HG02623 (cell line): ENCODE results near the gene TAS2R40.
"Not testable (repeated sequence)": the region's sequence is repeated elsewhere in the genome, so short reads cannot be mapped to it uniquely, and the experiment has no call there.

Experiments used
- ATAC-seq: cut with Tn5 transposase; IDR thresholded peaks from one replicate; pipeline ENCODE4 v1.9.1; 2021; ENCODE audit warnings: moderate library complexity; ENCODE audit not compliant: unreplicated experiment

TAS2R40 gene

GRCh38 chr7:143248761-143249354 lies 27.0 kb downstream of the TAS2R40 start:
- ATAC-seq, result no peak

- ATAC-seq, result no peak
Measured at GRCh38 chr7:143250199-143250598, 28.4 kb downstream of the TAS2R40 start.

GRCh38 chr7:143250822-143251221 lies 29.0 kb downstream of the TAS2R40 start:
- ATAC-seq, result no peak

- no peak for ATAC-seq
Measured at GRCh38 chr7:143252006-143252405, 30.2 kb downstream of the TAS2R40 start.

- ATAC-seq, result no peak
Measured at GRCh38 chr7:143255564-143255963, 33.7 kb downstream of the TAS2R40 start.

GRCh38 chr7:143256325-143256724 lies 34.5 kb downstream of the TAS2R40 start:
- no peak for ATAC-seq

GRCh38 chr7:143256932-143257331 lies 35.1 kb downstream of the TAS2R40 start:
- ATAC-seq, result peak; percentile 63

GRCh38 chr7:143257501-143257900 lies 35.7 kb downstream of the TAS2R40 start:
- ATAC-seq, result no peak

- ATAC-seq, result peak; percentile 36
Measured at GRCh38 chr7:143258831-143259230, 37.0 kb downstream of the TAS2R40 start.

- no peak for ATAC-seq
Measured at GRCh38 chr7:143259765-143260164, 37.9 kb downstream of the TAS2R40 start.

- ATAC-seq, result no peak
Measured at GRCh38 chr7:143261901-143262300, 40.1 kb downstream of the TAS2R40 start.

GRCh38 chr7:143263266-143264195 lies 41.7 kb downstream of the TAS2R40 start, which contains the start of gene GSTK1:
GSTK1 (plus strand) TSS chr7:143263441; CDS start chr7:143263514, 73 bp downstream.
- peak; percentile 98 for ATAC-seq

- ATAC-seq, result not testable (repeated sequence)
Measured at GRCh38 chr7:143264196-143264568, 42.3 kb downstream of the TAS2R40 start.

- no peak for ATAC-seq
Measured at GRCh38 chr7:143265017-143265693, 43.3 kb downstream of the TAS2R40 start.

- ATAC-seq, result no peak
Measured at GRCh38 chr7:143269251-143269650, 47.4 kb downstream of the TAS2R40 start.

GRCh38 chr7:143271240-143271639 lies 49.4 kb downstream of the TAS2R40 start:
- no peak for ATAC-seq
